Measurements from ENCODE around the gene ZNF169.
"Not testable (repeated sequence)": the region's sequence is repeated elsewhere in the genome, so short reads cannot be mapped to it uniquely, and the experiment has no call there.

The ZNF169 gene

DNA sequence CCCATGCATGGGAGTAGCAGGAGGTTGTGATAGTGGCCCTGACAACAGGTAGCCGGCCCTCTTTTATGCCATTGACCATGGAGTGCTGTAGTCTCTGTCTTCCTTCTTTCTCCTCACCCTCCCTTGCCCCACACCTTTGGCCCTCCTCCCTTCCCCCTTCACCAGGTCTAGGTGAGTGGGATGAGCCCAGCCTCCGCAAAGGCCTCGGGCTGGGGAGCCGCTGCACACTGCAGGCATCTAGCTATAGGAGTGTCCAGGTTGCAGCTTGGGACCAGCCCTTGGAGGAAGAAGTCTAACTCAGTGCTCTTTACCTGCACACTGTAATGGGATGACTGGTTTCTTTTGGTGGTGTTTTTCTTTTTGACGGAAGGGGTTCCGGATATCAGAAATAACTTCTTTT lies 81.7 kb downstream of the ZNF169 start:
- H2AFZ ChIP-seq (ENCODE audit: low read length); H3K36me3 ChIP-seq (replicated peaks; ENCODE audit: insufficient read depth, low read length); H3K27ac ChIP-seq (ENCODE audit: low read length); H3K79me2 ChIP-seq (ENCODE audit: low read length); H3K9me2 ChIP-seq (replicated peaks; ENCODE audit: insufficient read depth, low read length); H3K9ac ChIP-seq (ENCODE audit: low read length); H3K4me2 ChIP-seq (ENCODE audit: low read depth, low read length); H3K4me1 ChIP-seq (ENCODE audit: low read length); H3F3A ChIP-seq (ENCODE audit: insufficient read depth, low read length); DNase-seq; H3K4me3 ChIP-seq (ENCODE audit: low read length); H4K20me1 ChIP-seq (ENCODE audit: insufficient read depth, low read length); H3K9me3 ChIP-seq (replicated peaks; ENCODE audit: insufficient read depth, low read length); H3K27me3 ChIP-seq (replicated peaks; ENCODE audit: insufficient read depth, low read length): not testable (repeated sequence)

GRCh38 chr9:94341703-94342102 lies 82.6 kb downstream of the ZNF169 start:
- H3K9me2 ChIP-seq (replicated peaks; ENCODE audit: insufficient read depth, low read length); H3K4me2 ChIP-seq (ENCODE audit: low read depth, low read length); H3K9ac ChIP-seq (ENCODE audit: low read length); DNase-seq; H3K27me3 ChIP-seq (replicated peaks; ENCODE audit: insufficient read depth, low read length); H3F3A ChIP-seq (ENCODE audit: insufficient read depth, low read length); H3K9me3 ChIP-seq (replicated peaks; ENCODE audit: insufficient read depth, low read length); H3K27ac ChIP-seq (ENCODE audit: low read length); H3K4me1 ChIP-seq (ENCODE audit: low read length); H3K79me2 ChIP-seq (ENCODE audit: low read length); H2AFZ ChIP-seq (ENCODE audit: low read length); H4K20me1 ChIP-seq (ENCODE audit: insufficient read depth, low read length); H3K36me3 ChIP-seq (replicated peaks; ENCODE audit: insufficient read depth, low read length); H3K4me3 ChIP-seq (ENCODE audit: low read length): not testable (repeated sequence)

- not testable (repeated sequence) for H3F3A ChIP-seq (ENCODE audit: insufficient read depth, low read length); H2AFZ ChIP-seq (ENCODE audit: low read length); H3K9ac ChIP-seq (ENCODE audit: low read length); H3K4me1 ChIP-seq (ENCODE audit: low read length); H3K27me3 ChIP-seq (replicated peaks; ENCODE audit: insufficient read depth, low read length); H3K27ac ChIP-seq (ENCODE audit: low read length); H4K20me1 ChIP-seq (ENCODE audit: insufficient read depth, low read length); H3K79me2 ChIP-seq (ENCODE audit: low read length); H3K9me2 ChIP-seq (replicated peaks; ENCODE audit: insufficient read depth, low read length); DNase-seq; H3K36me3 ChIP-seq (replicated peaks; ENCODE audit: insufficient read depth, low read length); H3K9me3 ChIP-seq (replicated peaks; ENCODE audit: insufficient read depth, low read length); H3K4me2 ChIP-seq (ENCODE audit: low read depth, low read length); H3K4me3 ChIP-seq (ENCODE audit: low read length)
Observed at GRCh38 chr9:94347451-94347850, 88.4 kb downstream of the ZNF169 start.

DNA sequence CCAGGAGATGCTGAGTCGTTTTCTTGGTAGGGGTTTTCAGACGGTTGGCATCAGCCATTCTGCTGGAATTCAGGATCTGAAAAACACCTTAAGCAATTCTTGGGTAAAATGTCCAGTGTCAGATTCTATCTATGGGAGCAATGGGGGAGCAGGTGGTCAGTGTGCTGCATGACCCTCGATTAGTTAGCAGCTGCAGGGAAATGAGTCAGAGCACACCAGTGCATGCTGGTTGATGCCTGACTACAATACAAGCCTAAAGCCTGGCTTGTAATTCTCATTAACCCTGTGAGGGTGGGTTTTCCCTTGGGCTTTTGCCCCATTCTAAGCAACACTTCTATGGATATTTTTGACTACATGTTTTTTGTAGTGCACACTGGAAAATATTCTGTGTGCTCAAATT lies 89.7 kb downstream of the ZNF169 start:
- not testable (repeated sequence) for H3F3A ChIP-seq (ENCODE audit: insufficient read depth, low read length); H2AFZ ChIP-seq (ENCODE audit: low read length); DNase-seq; H3K4me1 ChIP-seq (ENCODE audit: low read length); H3K9ac ChIP-seq (ENCODE audit: low read length); H3K36me3 ChIP-seq (replicated peaks; ENCODE audit: insufficient read depth, low read length); H3K4me3 ChIP-seq (ENCODE audit: low read length); H3K9me3 ChIP-seq (replicated peaks; ENCODE audit: insufficient read depth, low read length); H3K79me2 ChIP-seq (ENCODE audit: low read length); H3K27me3 ChIP-seq (replicated peaks; ENCODE audit: insufficient read depth, low read length); H3K27ac ChIP-seq (ENCODE audit: low read length); H3K4me2 ChIP-seq (ENCODE audit: low read depth, low read length); H3K9me2 ChIP-seq (replicated peaks; ENCODE audit: insufficient read depth, low read length); H4K20me1 ChIP-seq (ENCODE audit: insufficient read depth, low read length)
